Measurements from ENCODE around the gene DOK5.
"Not testable (repeated sequence)": the region's sequence is repeated elsewhere in the genome, so short reads cannot be mapped to it uniquely, and the experiment has no call there.

The DOK5 gene

DNA sequence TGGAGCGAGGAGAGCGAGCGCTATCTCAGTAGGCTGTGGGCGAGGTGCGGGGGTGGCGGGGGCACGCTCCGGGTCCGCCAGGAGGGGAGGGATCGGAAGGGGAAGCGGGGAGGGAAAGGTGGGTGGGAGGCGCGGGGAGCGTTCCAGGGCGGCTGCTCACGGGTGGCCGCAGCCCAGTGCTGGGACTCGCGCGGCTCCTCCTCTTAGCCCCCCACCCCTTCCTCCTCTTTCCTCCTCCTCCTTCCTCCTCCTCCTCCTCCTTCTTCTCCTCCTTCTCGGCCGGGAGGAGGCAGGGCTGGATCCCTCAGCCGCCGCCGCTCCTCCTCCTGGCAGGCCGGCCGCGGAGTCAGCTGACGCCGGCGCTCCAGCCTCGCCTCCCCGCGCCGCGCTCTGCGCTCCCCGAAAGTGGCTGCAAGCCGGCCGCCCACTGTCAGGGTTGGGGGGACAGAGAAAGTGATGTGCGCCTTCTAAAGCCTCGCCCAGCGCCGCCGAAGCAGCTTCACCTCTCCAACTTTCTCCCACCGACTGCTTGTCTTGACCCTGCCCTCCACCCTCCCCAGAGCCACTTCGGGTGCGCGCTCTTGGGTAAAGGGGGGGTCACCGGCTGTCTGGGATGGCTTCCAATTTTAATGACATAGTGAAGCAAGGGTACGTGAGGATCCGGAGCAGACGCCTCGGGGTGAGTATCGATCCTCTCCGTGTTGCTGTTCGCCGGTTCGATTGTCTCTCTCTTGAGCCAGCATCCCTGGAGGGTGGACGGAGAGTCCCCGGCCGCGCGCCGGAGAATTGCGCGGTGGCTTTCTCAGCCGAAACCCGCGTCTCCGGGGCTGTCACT is at the start of gene DOK5:
TSS of gene DOK5 (plus strand) at position 260 of the 835 bp plus-strand sequence. CDS start at position 614, 354 bp downstream.
- no peak for DNase-seq (ENCODE audit: low read depth)

DNA sequence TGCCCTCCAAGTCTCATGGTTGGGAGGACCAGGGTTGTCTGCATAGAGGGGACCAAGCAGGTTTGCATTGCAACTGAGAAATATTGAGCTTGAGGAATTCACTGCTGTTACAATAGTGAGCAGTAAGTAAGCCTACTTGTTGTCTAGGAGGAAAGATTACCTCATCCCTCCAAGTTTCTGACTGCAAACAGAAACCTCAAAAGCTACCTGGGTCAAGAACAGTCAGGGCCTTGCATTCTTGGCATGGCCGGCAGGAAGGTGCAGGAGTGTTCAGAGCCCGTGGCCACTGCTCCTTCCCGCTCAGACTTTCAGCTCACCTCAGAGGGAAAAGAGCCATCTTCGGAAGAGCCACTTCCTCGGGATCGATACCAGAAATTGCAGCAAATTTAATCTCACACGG is 46.0 kb upstream of the DOK5 start:
- DNase-seq (ENCODE audit: low read depth): no peak

DNA sequence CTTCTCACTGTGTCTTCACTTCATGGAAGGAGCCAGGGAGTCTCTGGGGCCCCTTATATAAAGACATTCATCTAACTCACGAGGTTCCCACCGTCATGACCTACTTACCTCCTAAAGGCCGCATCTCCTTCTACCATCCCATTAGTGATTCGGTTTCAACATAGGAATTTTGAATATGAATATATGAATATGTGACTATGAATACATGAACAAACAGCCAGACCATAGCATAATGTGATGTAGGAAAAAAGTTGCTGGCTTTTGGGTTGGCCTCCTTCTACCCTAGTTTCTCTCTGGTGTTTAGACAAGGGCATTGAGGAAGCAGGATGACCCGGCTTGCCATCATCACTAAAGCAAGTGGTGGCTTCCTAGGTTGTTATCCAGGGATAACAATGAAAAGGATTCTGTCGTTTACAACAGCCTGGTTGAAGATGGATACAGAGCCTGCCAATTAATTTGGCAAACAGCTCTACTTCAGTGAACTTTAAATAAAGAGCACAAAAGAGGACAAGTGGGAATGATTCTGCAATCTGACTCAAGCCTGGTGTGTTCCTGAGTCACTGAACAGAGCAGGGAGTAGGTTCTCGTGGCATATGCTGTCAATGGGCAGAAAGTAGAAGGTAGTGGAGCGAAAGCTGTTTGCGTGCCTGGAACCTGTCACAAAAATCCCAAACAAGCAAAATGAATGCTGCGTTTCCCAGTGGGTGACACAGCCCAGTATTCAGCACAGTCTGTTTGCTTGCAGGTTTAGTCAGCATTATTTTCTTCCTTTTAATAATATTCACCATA is 44.0 kb upstream of the DOK5 start:
- no peak for DNase-seq (ENCODE audit: low read depth)

DNA sequence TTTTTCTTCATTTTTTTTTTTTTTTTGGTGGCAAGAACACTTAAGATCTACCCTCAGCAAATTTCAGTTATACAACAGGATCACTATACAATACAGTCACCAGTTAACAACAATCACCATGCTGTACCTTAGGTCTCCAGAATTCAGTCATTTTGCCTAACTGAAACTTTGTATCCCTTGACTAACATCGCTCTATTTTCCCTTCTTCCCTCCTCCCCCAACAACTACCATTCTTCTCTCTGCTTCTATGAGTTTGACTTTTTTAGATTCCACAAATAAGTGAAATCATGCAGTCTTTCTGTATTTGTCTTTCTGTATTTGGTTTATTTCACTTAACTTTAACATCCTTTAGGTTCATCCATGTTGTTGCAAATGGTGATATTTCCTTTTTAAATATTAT is 42.4 kb upstream of the DOK5 start:
- no peak for DNase-seq (ENCODE audit: low read depth)

DNA sequence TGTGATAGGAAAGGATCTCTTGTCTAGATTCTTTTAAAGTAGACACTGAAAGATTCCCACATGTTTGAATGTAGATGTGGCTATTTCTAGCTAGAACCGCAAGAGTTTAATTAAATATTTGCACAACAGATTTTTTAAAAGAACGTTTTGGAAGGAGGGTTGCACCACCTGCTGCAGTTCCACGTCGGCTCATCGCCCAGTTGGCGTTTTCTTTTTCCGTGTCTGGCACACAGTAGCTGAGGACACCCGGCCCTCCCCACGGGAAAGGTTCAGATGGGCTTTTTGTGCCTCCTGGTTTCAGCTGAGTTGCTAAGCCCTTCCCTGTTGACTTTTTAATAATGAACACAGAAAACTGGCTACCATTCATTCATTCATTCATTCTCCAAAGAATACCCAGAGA is 41.8 kb upstream of the DOK5 start:
- DNase-seq (ENCODE audit: low read depth): no peak

DNA sequence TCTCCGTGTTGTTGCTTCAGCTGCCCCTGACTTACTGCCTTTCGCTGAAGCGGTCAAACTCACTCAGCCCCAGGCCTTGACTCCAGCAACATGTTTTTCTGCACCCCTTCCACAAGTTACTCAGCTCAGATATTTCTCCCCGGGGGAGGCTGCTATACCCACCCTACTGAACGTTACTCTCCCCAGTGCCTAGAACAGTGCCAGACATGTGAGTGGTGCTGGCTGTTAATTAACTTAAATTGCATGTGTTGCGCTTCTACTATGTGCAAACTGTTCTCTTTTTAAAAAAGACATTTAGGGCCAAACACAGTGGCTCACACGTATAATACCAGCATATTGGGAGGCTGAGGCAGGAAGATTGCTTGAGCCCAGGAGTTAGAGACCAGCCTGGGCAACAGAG is 41.2 kb upstream of the DOK5 start:
- no peak for DNase-seq (ENCODE audit: low read depth)

DNA sequence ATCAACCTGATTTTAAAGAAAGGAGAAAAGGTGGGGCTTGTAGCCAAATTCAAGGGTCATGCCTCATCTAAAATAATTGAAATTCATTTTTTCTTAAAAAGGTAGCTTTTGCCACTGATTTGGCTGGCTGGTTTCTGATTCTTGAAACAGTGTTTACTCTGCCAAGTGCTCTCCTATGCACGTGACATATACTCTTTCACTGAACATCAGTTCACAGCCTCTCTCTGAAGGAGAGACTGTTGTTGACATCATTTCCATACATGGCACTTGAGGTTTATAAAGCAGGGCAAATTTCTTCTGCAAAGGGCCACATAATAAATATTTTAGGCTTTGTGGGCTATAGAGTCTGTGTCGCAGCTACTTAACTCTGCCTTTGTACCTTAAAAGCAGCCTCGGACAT is 40.4 kb upstream of the DOK5 start:
- DNase-seq (ENCODE audit: low read depth): no peak

DNA sequence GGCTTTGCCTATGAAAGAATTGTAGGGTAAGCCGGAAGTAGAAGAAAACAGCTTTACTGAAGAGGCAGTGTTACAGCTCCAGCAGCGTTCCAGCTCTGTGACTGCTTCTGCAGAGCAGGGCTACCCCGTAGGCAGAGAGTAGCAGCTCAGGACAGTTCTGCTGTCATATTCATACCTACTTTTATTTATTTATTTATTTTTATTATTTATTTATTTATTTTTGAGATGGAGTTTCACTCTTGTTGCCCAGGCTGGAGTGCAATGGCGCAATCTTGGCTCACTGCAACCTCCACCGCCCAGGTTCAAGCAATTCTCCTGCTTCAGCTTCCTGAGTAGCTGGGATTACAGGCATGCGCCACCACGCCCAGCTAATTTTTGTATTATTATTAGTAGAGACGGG is 39.0 kb upstream of the DOK5 start:
- DNase-seq (ENCODE audit: low read depth): not testable (repeated sequence)

DNA sequence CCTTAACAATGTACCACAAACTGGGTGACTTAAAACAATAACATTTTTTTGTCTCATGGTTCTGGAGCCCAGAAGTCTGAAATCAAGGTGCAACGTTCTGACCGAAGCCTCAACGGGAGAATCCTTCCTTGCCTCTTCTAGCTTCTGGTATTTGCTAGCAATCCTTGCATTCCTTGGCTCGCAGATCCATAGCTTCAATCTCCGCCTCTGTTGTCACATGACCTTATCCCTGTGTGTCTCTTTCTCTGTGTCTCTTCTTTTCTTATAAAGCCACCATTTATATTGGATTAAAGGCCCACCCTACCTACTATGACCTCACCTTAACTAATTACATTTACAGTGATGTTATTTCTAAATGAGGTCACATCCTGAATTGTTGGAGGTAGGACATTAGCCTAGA is 37.2 kb upstream of the DOK5 start:
- no peak for DNase-seq (ENCODE audit: low read depth)

DNA sequence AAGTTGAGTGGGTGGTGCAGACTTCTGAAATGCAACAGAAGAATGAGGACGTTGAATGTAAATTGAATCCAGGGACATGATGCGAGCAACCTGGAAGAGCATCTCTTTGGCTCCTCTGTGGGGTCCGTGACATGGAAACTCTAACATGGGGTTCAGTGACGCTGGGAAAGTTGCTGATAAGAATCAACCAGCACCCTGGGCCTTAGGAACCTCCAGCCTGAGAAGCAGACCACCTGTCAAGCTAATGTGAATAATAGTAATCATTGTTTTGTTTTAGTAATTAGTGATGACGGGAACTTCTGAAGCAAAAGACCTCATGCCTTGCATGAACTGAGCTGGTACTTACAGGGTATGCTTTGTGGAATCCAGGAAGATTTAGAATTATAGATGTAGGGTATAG is 25.2 kb upstream of the DOK5 start:
- no peak for DNase-seq (ENCODE audit: low read depth)

DNA sequence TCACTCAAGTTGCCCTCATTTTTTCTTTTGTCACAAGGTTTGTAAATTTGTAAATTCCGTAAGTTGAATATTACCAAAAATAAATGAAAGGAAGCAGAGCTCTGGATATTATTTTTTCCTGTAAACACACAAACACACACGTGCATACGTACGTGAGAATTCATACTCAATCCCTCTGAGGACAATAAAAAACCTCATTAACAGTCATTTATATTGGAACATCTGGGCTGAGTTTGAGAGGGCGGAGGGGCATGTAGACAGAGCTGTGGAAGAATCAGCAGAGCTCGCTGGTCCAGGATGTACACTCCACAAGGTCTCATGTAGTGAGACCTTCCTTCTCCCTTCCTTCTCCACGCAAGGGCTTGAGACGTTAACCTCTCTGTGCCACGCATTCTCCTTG is 24.2 kb upstream of the DOK5 start:
- no peak for DNase-seq (ENCODE audit: low read depth)

DNA sequence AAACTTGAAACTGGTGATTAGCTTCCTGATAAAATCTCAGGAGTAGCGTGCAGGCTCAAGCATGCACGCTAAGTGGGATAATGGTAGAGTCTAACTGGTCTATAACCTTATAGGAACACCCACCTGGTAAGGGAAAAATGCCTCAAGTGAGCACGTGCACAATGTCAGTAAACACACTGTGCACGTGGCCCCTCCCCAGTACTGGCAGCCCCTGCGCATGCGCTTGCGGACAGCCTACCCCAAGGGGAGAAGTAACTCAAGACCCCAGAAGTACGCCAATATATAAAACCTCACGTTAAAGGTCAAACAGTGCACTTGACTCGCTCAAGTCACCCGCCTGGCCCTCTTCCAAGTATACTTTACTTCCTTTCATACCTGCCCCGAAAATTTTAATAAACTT is 23.1 kb upstream of the DOK5 start:
- DNase-seq (ENCODE audit: low read depth): no peak

DNA sequence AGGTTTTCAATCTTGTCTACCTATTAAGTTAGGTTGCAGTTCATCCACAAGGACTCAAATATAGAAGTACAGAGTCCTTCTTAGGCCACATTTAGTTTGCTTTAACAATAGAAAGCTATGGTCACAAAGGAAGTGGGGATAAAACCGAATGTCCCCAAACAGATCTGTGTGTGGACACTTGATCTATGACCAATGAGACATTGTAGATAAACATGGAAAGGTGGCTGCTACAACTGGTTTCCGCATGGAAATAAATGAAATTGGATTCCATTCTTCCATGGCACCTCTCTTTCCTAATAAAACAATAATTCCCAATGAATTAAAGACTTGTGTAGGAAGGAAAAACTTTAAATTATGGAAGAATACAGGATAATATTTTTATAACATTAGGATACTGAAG is 20.4 kb upstream of the DOK5 start:
- no peak for DNase-seq (ENCODE audit: low read depth)

DNA sequence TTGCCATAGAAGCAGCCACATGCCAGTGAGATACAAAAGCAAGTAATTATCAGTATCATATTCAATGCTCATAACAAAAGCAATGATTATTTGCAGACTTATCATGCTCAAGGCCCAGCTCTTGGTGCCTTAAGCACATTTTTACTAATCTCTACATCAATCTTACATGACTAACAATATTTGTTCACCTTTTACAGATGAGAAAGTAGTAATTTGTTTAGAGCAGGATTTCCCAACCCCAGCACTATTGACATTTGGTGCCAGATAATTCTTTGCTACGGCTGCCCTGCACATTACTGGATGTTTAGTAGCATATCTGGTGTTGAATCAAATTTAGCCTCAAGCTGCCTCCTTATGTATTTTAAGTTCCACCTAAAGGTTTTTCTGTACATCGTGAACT is 19.0 kb upstream of the DOK5 start:
- DNase-seq (ENCODE audit: low read depth): no peak

DNA sequence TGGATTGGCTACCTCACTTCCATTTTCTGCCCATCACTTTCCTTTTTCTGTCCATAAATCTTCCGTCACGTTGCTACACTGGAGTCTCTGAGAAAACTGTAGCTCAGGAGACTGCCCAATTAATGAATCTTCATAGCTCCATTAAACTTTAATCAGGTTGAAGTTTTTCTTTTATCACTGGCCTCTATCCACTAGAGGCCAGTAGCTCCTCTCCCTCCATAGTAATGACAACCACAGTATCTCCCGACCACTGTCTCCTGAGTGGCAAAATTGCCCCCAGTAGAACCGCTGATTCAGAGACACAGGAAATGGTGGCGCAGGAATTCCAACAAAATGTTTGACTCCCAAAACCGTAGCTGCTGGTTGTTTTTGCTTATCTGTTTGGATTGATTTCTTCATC is 18.4 kb upstream of the DOK5 start:
- no peak for DNase-seq (ENCODE audit: low read depth)

DNA sequence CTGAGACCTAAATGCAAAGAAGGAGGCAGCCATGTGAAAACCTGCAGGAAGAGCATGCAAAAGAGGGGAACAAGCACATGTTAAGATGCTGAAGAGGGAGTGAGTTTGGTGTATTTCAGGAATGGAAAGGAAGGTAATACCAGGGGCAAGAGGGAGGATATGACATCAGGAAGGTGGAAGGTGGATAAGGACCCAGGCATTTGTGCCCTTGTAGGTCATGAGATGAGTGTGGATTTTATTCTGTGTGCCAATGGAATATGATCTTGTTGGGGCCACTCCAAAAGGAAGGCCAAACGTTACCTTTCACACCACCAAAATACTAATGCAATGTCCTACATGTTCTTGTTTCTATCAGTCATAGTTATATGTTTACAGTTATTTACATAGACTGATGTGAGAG is 17.2 kb upstream of the DOK5 start:
- DNase-seq (ENCODE audit: low read depth): no peak

DNA sequence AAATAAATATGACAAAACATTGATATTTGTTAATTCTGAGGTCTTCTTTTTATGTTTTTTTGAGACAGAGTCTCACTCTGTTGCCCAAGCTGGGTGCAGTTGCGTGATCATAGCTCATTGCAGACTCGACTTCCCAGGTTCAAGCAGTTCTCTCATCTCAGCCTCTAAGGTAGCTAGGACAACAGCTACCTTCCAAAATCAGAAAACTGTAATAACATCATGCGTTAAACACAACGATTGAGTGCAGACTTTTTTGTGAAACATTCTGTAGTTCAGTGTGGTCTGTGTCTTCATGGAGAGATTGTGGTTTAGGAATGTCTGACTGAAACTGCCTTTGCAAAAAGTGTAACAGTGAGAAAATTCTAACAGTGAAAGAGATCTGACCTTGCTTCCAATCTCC is 16.1 kb upstream of the DOK5 start:
- DNase-seq (ENCODE audit: low read depth): no peak

DNA sequence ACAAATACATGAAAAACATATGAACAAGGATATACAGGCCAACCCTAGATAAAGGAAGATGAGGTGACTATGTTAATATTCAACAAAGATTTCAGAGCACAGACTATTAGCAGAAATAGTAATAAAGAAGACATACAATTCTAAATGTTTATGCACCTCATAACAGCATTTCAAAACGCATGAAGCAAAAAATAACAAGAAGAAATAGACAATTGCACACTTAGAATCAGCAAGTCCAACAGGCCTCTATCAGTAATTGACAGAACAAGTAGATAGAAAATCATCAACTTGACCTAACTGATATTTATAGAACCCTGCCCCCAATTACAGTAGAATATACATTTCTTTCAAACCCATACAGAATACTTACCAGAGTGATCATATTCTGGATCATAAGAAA is 11.4 kb upstream of the DOK5 start:
- DNase-seq (ENCODE audit: low read depth): no peak

DNA sequence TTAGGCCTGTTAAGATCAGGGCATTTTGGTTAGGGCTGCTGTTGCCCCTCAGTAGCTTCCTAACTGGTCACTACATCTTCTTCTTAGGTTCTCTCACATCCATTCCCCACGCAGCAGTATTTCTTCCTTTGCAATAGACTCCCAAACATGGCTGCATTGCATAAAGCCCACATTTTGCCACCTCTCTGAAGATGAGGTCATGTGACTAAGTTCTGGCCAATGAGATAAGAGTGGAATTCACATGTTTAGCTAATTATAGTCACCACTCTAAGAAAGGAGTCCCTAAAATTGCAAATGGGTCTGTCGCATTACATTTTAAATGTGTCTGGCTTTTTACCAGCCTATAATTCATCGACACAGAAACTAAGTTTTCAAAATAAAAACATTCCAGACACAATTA is 9.3 kb upstream of the DOK5 start:
- no peak for DNase-seq (ENCODE audit: low read depth)

DNA sequence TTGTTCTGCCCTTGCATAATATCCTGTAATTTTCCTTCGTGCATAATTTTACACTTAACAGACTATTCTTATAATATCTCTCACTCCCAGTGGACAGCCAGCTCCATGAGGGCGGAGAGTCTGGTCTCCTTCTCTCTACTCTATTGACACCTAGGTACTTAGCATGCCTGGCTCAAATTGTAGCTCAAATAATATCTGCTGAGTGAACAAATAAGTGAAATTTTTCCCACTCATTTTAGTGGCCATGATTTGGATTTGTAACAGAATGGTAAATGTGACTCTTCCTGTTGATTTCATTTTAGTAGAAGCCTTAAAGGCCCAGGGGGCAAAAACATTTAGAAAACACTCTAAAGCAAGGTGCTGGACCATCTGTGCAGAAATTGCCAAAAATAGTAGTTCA is 7.8 kb upstream of the DOK5 start:
- no peak for DNase-seq (ENCODE audit: low read depth)

DNA sequence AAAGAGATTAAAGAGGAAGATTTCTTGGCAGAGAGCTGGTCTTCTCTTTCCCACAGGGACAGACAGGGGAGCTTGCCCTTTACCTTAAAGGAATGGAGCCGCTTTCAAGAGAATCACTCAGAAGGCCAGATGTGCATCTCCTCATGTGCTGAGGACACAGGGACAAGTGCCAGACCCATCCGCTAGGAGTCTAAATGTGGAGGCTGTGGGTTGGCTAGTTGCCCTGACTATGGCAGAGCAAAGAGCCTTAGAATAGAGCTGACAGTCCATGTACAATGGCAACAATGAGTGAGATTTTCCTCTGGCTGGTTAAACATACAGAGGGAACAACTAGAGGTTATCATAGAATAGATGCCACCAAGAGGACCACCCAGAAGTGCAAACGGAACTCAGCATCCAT is 7.3 kb upstream of the DOK5 start:
- DNase-seq (ENCODE audit: low read depth): no peak

DNA sequence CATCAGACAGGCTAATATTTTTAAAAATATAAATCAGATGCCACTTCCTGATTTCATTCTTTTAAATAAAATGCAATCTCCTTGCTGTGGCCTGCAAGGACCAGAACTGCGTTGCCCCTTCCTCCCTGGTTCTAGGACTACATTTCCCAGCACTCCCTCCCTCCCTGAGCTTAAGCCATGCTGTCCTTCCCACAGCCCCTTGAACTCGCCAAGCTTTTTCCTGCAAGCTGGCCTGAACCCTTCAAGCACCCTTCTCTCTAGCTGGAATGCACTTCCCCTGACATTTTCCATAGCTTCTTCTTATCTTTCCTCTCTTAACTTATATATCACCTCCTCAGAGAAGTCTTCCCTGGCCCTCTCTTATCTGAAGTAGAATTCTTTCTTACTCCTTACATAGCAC is 6.1 kb upstream of the DOK5 start:
- no peak for DNase-seq (ENCODE audit: low read depth)

DNA sequence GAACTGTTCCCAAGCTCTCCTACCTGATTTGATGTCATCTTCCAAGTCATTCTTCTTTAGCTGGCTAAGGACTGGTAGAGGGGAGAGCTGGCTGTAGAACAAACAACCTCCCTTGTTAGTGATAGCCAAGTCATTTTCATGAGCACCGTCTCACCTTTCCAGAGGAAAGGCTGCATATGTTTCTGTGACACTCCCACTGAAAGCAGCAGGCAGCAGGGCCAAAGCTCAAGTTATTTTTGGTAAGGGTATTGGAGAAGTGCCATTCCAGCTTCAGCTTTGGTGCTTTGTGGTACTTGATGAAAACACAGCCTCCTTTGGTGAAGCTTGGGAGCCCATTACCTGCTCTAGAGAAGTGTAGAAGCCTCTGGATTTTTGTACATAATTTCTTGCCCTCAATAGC is 5.4 kb upstream of the DOK5 start:
- no peak for DNase-seq (ENCODE audit: low read depth)

DNA sequence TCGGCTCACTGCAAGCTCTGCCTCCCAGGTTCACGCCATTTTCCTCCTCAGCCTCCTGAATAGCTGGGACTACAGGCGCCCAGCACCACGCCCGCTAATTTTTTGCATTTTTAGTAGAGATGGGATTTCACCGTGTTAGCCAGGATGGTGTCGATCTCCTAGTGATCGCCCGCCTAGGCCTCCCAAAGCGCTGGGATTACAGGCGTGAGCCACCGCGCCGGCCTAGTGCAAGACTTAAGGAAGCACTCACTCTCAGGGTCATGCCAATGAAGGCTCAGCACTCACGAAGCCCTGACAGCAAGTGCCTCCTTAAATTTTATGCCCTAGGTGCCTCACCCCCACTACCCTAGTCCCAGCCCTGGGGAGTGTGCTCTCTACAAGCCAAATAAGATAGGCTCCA is 4.7 kb upstream of the DOK5 start:
- DNase-seq (ENCODE audit: low read depth): no peak

Measured in amniotic epithelial cell (primary cell).